HEK293T (cell line): ENCODE data around the gene MYO7B.

Experiments used
- CTCF ChIA-PET: fragments of 350-600 bp; formaldehyde crosslinking; extraction: SDS; loops from one replicate; lab custom pipeline; 2021; ENCODE audit warnings: antibody characterized with exemption, inconsistent platforms; lab: Yijun Ruan, JAX
- POLR2A ChIA-PET: fragments of 350-600 bp; formaldehyde crosslinking; extraction: SDS; loops from one replicate; lab custom pipeline; 2020; ENCODE audit warnings: antibody characterized with exemption, inconsistent platforms; lab: Yijun Ruan, JAX
- DNase-seq: peaks from one replicate; pipeline ENCODE4 v3.0.0; 2012; ENCODE audit warnings: mixed read lengths; ENCODE audit errors: extremely low spot score
- ARNT ChIP-seq: fragments of 450-650 bp; IDR thresholded peaks from 2 replicates; pipeline ENCODE4 v1.6.1; 2017; ENCODE audit warnings: mild to moderate bottlenecking
- BHLHE40 ChIP-seq: fragments of 450-650 bp; IDR thresholded peaks from 2 replicates; pipeline ENCODE4 v1.6.1; 2016; ENCODE audit warnings: mild to moderate bottlenecking, moderate library complexity, borderline replicate concordance
- CTBP1 ChIP-seq: fragments of 450-650 bp; IDR thresholded peaks from 2 replicates; pipeline ENCODE4 v1.6.1; 2016; ENCODE audit warnings: borderline replicate concordance
- ELF4 ChIP-seq: fragments of 450-650 bp; IDR thresholded peaks from 2 replicates; pipeline ENCODE4 v1.6.1; 2017; ENCODE audit warnings: antibody characterized with exemption
- FOXA1 ChIP-seq: fragments of 450-650 bp; IDR thresholded peaks from 2 replicates; pipeline ENCODE4 v1.6.1; 2016; ENCODE audit warnings: mild to moderate bottlenecking
- FOXK2 ChIP-seq: fragments of 450-650 bp; IDR thresholded peaks from 2 replicates; pipeline ENCODE4 v1.6.1; 2016; ENCODE audit warnings: mild to moderate bottlenecking
- FOXM1 ChIP-seq: fragments of 450-650 bp; IDR thresholded peaks from 2 replicates; pipeline ENCODE4 v1.6.1; 2017; ENCODE audit warnings: mild to moderate bottlenecking, borderline replicate concordance
- HDGF ChIP-seq: fragments of 450-650 bp; IDR thresholded peaks from 2 replicates; pipeline ENCODE4 v1.6.1; 2017; ENCODE audit warnings: antibody characterized with exemption, borderline replicate concordance
- L3MBTL2 ChIP-seq: fragments of 450-650 bp; conservative IDR thresholded peaks from 2 replicates; pipeline ENCODE4 v1.6.1; 2016; ENCODE audit warnings: mild to moderate bottlenecking
- LEF1 ChIP-seq: fragments of 450-650 bp; IDR thresholded peaks from 2 replicates; pipeline ENCODE4 v1.6.1; 2017; ENCODE audit warnings: mild to moderate bottlenecking, borderline replicate concordance
- NFRKB ChIP-seq: fragments of 450-650 bp; IDR thresholded peaks from 2 replicates; pipeline ENCODE4 v1.6.1; 2016; ENCODE audit warnings: mild to moderate bottlenecking, moderate library complexity
- SP1 ChIP-seq: fragments of 450-650 bp; IDR thresholded peaks from 2 replicates; pipeline ENCODE4 v1.6.1; 2017
- SUZ12 ChIP-seq: fragments of 450-650 bp; IDR thresholded peaks from 2 replicates; pipeline ENCODE4 v1.6.1; 2016; ENCODE audit warnings: mild to moderate bottlenecking
- TARDBP ChIP-seq: fragments of 450-650 bp; IDR thresholded peaks from 2 replicates; pipeline ENCODE4 v1.6.1; 2016
- ZNF384 ChIP-seq: fragments of 450-650 bp; IDR thresholded peaks from 2 replicates; pipeline ENCODE4 v1.6.1; 2016
- TF ChIP-seq, protein P1 (sequence below): fragments of 450-650 bp; IDR thresholded peaks from 2 replicates; pipeline ENCODE4 v1.6.1; 2016

Gene MYO7B

DNA sequence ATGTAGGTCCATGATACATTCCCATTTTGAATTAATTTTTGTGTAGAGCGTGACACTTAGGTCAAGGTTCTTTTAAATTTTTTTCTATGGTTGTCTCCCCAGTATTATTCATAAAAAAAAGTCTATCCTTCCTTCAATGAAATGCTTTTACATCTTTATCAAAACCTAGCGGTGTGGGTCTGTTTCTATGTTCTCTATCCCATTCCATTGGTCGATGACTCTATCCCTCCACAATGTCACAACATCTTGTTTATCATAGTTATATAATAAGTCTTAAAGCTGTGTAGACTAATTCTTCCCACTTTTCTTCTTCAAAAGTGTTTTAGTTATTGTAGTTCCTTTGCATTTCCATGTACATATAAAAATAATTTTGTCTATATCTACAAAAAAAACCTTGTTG lies 63.2 kb downstream of the MYO7B start:
- TF ChIP-seq SUZ12, result no peak
- TF ChIP-seq LEF1, result no peak
- no peak for TF ChIP-seq TARDBP
- TF ChIP-seq, protein P1, sequence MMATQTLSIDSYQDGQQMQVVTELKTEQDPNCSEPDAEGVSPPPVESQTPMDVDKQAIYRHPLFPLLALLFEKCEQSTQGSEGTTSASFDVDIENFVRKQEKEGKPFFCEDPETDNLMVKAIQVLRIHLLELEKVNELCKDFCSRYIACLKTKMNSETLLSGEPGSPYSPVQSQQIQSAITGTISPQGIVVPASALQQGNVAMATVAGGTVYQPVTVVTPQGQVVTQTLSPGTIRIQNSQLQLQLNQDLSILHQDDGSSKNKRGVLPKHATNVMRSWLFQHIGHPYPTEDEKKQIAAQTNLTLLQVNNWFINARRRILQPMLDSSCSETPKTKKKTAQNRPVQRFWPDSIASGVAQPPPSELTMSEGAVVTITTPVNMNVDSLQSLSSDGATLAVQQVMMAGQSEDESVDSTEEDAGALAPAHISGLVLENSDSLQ, result no peak
- TF ChIP-seq ELF4, result no peak
- no peak for TF ChIP-seq FOXK2
- no peak for TF ChIP-seq FOXM1
- no peak for TF ChIP-seq CTBP1
- no peak for TF ChIP-seq HDGF
- TF ChIP-seq NFRKB, result no peak
- TF ChIP-seq FOXA1, result no peak
- no peak for TF ChIP-seq ARNT
- TF ChIP-seq SP1, result no peak
- no peak for TF ChIP-seq ZNF384
- TF ChIP-seq L3MBTL2, result no peak
- no peak for TF ChIP-seq BHLHE40
- DNase-seq, result no peak
- POLR2A ChIA-PET, result no interaction called here
- CTCF ChIA-PET, result no interaction called here

DNA sequence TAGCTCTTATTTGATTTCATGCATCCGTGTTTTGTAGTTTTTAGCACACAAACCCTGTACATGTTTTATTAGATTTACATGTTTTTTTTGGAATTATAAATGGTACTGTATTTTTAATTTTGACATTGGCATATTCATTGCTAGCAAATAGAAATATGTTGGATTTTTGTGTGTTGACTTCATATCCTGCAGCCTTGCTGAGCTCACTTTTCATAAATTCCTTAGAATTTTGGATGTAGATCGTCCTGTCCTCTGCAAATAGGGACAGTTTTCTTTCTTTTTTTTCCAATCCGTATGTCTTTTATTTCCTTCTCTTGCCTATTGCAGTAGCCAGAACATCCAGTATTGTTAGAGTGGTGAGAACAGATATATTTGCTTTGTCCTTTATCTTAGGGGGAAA lies 63.7 kb downstream of the MYO7B start:
- POLR2A ChIA-PET, result no interaction called here
- CTCF ChIA-PET, result no interaction called here
- TF ChIP-seq FOXK2 (no peak), NFRKB (no peak), ZNF384 (no peak), BHLHE40 (no peak), LEF1 (no peak)
- TF ChIP-seq, protein P1, result no peak

DNA sequence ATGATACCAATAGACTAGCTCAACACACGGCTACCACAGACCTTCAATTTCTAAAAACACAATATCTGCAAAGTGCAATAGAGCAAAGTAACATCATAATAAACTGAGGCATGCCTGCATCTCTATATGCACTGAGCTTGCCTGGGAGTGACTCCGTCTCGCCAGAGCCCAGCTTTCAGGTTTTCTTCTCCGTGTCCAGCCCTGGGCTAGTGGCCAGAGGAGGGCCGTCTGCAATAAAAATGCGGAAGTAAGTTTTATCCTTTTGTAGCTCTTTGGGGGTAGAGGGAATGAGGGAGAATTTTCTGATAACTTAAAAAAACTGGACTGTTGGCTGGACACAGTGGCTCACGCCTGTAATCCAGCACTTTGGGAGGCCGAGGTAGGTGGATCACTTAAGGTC lies 69.5 kb downstream of the MYO7B start:
- CTCF ChIA-PET, result no interaction called here
- TF ChIP-seq SUZ12 (no peak), TARDBP (no peak), ELF4 (no peak), HDGF (no peak), CTBP1 (no peak), FOXM1 (no peak), ZNF384 (no peak), NFRKB (no peak), FOXA1 (no peak), BHLHE40 (no peak), L3MBTL2 (no peak), SP1 (no peak), FOXK2 (no peak), ARNT (no peak), LEF1 (no peak)
- TF ChIP-seq, protein P1, result no peak
- DNase-seq, result no peak

More for the DNA sequence above, 63.7 kb downstream of the MYO7B start:
- no peak for DNase-seq

DNA sequence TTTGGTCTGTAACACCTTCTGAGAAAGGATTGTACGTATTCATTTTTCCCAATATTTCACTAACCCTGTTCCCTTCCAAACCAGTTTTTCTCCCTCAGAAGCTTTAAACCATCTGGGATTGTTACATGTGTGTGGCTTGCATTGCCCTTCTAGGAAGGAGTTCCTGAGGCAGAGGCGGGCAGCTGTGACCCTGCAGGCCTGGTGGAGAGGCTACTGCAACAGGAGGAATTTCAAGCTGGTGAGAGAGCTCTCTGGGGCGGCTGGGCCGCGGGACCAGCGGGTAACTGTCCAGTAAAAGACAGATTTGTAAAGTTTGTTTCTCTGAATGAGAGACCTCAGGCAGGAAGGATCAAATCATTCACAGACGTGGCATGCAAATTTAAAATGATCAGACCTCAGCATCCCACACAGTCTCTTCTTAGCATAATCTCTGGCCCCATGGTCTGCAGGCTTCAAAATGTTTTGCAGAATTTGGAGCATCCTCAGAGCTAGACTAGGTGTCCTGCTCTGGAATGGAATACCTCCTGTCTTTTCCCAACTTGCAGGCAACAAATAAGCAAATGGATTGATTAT lies 70.3 kb downstream of the MYO7B start:
- DNase-seq, result no peak
- TF ChIP-seq SUZ12 (no peak), NFRKB (no peak)
- CTCF ChIA-PET, result interaction anchor here (1.3 kb wide), 1 partner anchor 15 kb away, joined by 8 read pairs; no protein-coding TSS in a partner anchor
- POLR2A ChIA-PET, result no interaction called here

More for the DNA sequence above, 69.5 kb downstream of the MYO7B start:
- POLR2A ChIA-PET, result no interaction called here

DNA sequence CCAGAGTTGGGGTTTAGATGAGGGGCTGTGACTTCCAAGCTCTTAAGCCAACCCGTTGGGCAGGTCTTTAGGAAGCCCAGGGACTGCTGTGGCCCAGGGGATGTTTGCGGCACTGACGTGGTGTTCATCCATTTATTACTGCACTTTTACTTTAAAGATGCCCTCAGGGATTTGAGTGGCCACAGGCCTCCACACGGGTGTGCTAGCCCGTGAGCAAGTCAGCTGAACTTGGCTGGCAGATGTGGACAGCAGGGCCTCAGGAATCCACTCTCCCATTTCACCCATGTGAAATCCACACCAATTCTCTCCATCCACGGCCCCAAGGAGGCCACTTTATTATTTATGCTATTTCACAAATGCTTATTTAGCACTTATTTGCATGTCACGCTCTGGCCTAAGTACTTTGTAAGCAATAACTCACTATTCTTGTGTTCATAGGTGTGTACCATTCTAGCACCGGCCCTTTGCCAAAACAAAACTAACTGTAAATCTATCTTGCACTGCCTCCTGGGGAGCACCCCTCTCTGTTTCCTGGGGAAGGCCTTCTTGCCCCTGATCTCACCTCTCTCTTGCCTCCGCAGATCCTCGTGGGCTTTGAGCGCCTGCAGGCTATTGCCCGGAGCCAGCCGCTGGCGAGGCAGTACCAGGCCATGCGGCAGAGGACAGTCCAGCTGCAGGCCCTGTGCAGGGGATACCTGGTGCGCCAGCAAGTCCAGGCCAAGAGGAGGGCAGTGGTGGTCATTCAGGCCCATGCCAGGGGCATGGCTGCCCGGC lies 71.3 kb downstream of the MYO7B start:
- TF ChIP-seq L3MBTL2, result no peak
- ChIA-PET CTCF (interaction anchor here (1.0 to 1.3 kb wide), 2 partner anchors 15 to 16 kb away, joined by 8 read pairs; no protein-coding TSS in a partner anchor), POLR2A (no interaction called here)
- DNase-seq, result no peak

DNA sequence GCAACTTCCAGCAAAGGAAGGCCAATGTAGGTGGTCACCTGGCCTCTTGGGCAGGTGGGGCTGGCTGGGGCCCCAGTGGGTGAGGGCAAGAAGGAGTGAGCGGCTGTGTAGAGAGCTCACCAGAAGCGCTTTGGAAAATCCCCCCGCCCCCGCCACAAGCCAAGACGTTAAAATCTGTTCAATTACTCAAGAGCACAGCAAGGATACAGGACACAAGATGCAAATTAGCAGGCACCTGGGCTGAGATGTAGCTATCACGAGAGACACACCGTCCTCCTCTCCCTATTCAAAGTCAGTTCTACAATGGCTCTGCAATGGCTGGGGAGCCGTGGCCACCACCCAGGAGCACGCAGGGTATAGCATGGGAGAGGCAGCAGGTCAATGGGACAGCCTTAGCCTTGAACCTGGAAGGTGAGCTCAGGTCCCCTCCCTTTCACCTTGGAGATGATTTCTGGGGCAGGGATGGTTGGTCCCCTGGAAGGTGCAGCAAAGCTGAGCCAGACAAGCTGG lies 72.0 kb downstream of the MYO7B start:
- ChIA-PET POLR2A (no interaction called here), CTCF (interaction anchor here (1.0 kb wide), 1 partner anchor 16 kb away, joined by 8 read pairs; no protein-coding TSS in a partner anchor)
- TF ChIP-seq SUZ12 (no peak), ZNF384 (no peak), TARDBP (no peak), SP1 (no peak), L3MBTL2 (no peak), FOXK2 (no peak), LEF1 (no peak), ELF4 (no peak), NFRKB (no peak), ARNT (no peak), FOXM1 (no peak), HDGF (no peak)
- DNase-seq, result no peak
